Sigmoid colon (tissue), 7 donors: ENCODE measurements around the gene UFC1. TPM values are rescaled to one million over a fixed set of nuclear protein-coding genes. Genes with fewer than 3 reads are reported as not detected.

Source experiments
- DNase-seq: peaks from one replicate; pipeline ENCODE4 v3.0.0-alpha.2; 2019
- H3K27ac ChIP-seq, 4 donors: fragments of 200-600 bp; sonication (generic); one replicate each; pipeline ENCODE4 v1.5.1; 2016 to 2019; ENCODE audit warnings: mild to moderate bottlenecking in 1 of 4
- H3K27me3 ChIP-seq, 3 donors: fragments of 200-600 bp; sonication (generic); one replicate each; pipeline ENCODE4 v1.5.1; 2019; ENCODE audit warnings: mild to moderate bottlenecking in 1 of 3
- H3K36me3 ChIP-seq, 4 donors: fragments of 200-600 bp; sonication (generic); one replicate each; pipeline ENCODE4 v1.5.1; 2016 to 2019
- H3K4me1 ChIP-seq, 4 donors: fragments of 200-600 bp; sonication (generic); one replicate each; pipeline ENCODE4 v1.5.1; 2017 to 2019
- H3K4me3 ChIP-seq, 4 donors: fragments of 200-600 bp; sonication (generic); one replicate each; pipeline ENCODE4 v1.5.1; 2017 to 2019; ENCODE audit warnings: mild to moderate bottlenecking in 2 of 4, moderate library complexity in 1 of 4
- H3K9me3 ChIP-seq, 4 donors: fragments of 200-600 bp in 3 of 4; sonication (generic) in 3 of 4; one replicate each; pipeline versions ENCODE4 v1.5.1 to v1.6.1; 2013 to 2019
- EP300 ChIP-seq, 4 donors: sonication (generic); formaldehyde crosslinking; IDR thresholded peaks; one replicate each; pipeline ENCODE4 v1.6.1; 2017; ENCODE audit warnings: antibody characterized with exemption in 4 of 4
- POLR2A ChIP-seq, 2 donors: fragments of 450-650 bp; IDR thresholded peaks; one replicate each; pipeline ENCODE4 v1.6.1; 2016; ENCODE audit warnings: antibody characterized with exemption in 2 of 2, mild to moderate bottlenecking in 2 of 2, moderate library complexity in 2 of 2
- POLR2AphosphoS5 ChIP-seq, 4 donors: sonication (generic); formaldehyde crosslinking; IDR thresholded peaks; one replicate each; pipeline ENCODE4 v1.6.1; 2017; ENCODE audit warnings: antibody characterized with exemption in 4 of 4
- WGBS, 2 donors: extraction: QIAGEN DNeasy Blood & Tissue Kit; methylation state at CpG; one replicate each; pipeline ENCODE4 v1.1.7; 2013; 5-methylcytosine and 5-hydroxymethylcytosine counted together
- intact Hi-C: fragments of 100-400 bp; cut with DNase I; formaldehyde crosslinking; loops from one replicate; pipeline ENCODE4 v1.15.1; 2023
- polyA plus RNA-seq, 3 donors: library from polyadenylated mRNA; stranded (reverse); fragments of 200-250 nt; gene quantifications; one replicate each; pipeline ENCODE4 v1.2.3, GENCODE V29; 2013
- total RNA-seq, 4 donors: library from RNA; depleted of rRNA; stranded (reverse); fragments of >200 nt; gene quantifications; one replicate each; pipeline ENCODE4 v1.1.0, GENCODE V29; 2016
- TF ChIP-seq, protein P1 (sequence below), 4 experiments: fragments of 450-650 bp in 3 of 4; fragments of 200-600 bp in 1 of 4; IDR thresholded peaks; one replicate each; pipeline ENCODE4 v1.5.1; 2016 to 2019; ENCODE audit warnings: antibody characterized with exemption in 4 of 4, mild to moderate bottlenecking in 3 of 4, moderate library complexity in 2 of 4
- donor health status: healthy with polysubstance abuse.
- donor health status: Bipolar disorder and iron deficiency.
- donor health status: healthy.

UFC1 gene
- total RNA-seq (10 to 100 TPM; 49.0 to 77.8 (median 70.3) TPM), polyA plus RNA-seq (100 to 1,000 TPM; 129 to 249 (median 232) TPM)

GRCh38 chr1:161153682-161154337 lies at the start of gene UFC1:
TSS of gene UFC1 (plus strand) at chr1:161153978. CDS start at chr1:161153998, 20 bp downstream.
- peak within 1 kb of the TSS; percentile 58 to 77 (median 76) for H3K4me3 ChIP-seq
- H3K4me1 ChIP-seq, result peaks cover 0 to 18% (median 14%) of the 10 kb centered on the region in 4 donors
- H3K9me3 ChIP-seq, result no peaks in the 10 kb centered on the region
- WGBS, 2 donors, result 0 to 1% methylated on average over 33 of the region's 33 CpGs
- peak; percentile 25 to 61 (median 46) for TF ChIP-seq POLR2AphosphoS5 (IDR thresholded peaks at IDR 0.05)
- TF ChIP-seq, protein P1, sequence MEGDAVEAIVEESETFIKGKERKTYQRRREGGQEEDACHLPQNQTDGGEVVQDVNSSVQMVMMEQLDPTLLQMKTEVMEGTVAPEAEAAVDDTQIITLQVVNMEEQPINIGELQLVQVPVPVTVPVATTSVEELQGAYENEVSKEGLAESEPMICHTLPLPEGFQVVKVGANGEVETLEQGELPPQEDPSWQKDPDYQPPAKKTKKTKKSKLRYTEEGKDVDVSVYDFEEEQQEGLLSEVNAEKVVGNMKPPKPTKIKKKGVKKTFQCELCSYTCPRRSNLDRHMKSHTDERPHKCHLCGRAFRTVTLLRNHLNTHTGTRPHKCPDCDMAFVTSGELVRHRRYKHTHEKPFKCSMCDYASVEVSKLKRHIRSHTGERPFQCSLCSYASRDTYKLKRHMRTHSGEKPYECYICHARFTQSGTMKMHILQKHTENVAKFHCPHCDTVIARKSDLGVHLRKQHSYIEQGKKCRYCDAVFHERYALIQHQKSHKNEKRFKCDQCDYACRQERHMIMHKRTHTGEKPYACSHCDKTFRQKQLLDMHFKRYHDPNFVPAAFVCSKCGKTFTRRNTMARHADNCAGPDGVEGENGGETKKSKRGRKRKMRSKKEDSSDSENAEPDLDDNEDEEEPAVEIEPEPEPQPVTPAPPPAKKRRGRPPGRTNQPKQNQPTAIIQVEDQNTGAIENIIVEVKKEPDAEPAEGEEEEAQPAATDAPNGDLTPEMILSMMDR (IDR thresholded peaks at IDR 0.05), result no peak
- H3K27ac ChIP-seq, result peak within 1 kb of the TSS; percentile 83 to 93 (median 90)
- intact Hi-C loops, result no loop called here
- DNase-seq, result peak; percentile 88
- no peaks in the 10 kb centered on the region for H3K27me3 ChIP-seq
- H3K36me3 ChIP-seq, result peaks cover 0 to 18% (median 0%) of the 10 kb centered on the region in 4 donors

GRCh38 chr1:161106431-161106830 lies 47.3 kb upstream of the UFC1 start:
- H3K4me3 ChIP-seq, result no peak overlapping the region
- intact Hi-C loops, result no loop called here
- H3K9me3 ChIP-seq, result no peaks in the 10 kb centered on the region
- no peaks in the 10 kb centered on the region for H3K4me1 ChIP-seq
- no peak for TF ChIP-seq EP300 (IDR thresholded peaks at IDR 0.05)
- no peak for TF ChIP-seq POLR2A (IDR thresholded peaks at IDR 0.05)
- TF ChIP-seq POLR2AphosphoS5 (IDR thresholded peaks at IDR 0.05), result no peak
- TF ChIP-seq, protein P1 (IDR thresholded peaks at IDR 0.05), result no peak
- H3K27me3 ChIP-seq, result no peaks in the 10 kb centered on the region
- WGBS, 2 donors, result 95 to 96% methylated on average over 1 of the region's 1 CpG
- peaks cover 0 to 24% (median 6%) of the 10 kb centered on the region in 4 donors for H3K36me3 ChIP-seq
- H3K27ac ChIP-seq, result no peak overlapping the region
- no peak for DNase-seq

GRCh38 chr1:161111117-161111516 lies 42.7 kb upstream of the UFC1 start:
- DNase-seq, result no peak
- peaks cover 0 to 30% (median 20%) of the 10 kb centered on the region in 4 donors for H3K4me1 ChIP-seq
- WGBS, 2 donors, result 93 to 96% methylated on average over 3 of the region's 3 CpGs
- TF ChIP-seq, protein P1 (IDR thresholded peaks at IDR 0.05), result no peak
- TF ChIP-seq EP300 (IDR thresholded peaks at IDR 0.05) (no peak), POLR2A (IDR thresholded peaks at IDR 0.05) (no peak), POLR2AphosphoS5 (IDR thresholded peaks at IDR 0.05) (no peak)
- intact Hi-C loops, result no loop called here
- peaks cover 0 to 20% (median 0%) of the 10 kb centered on the region in 4 donors for H3K36me3 ChIP-seq
- no peak overlapping the region for H3K4me3 ChIP-seq
- no peaks in the 10 kb centered on the region for H3K9me3 ChIP-seq
- H3K27ac ChIP-seq, result no peak overlapping the region
- no peaks in the 10 kb centered on the region for H3K27me3 ChIP-seq

DNA sequence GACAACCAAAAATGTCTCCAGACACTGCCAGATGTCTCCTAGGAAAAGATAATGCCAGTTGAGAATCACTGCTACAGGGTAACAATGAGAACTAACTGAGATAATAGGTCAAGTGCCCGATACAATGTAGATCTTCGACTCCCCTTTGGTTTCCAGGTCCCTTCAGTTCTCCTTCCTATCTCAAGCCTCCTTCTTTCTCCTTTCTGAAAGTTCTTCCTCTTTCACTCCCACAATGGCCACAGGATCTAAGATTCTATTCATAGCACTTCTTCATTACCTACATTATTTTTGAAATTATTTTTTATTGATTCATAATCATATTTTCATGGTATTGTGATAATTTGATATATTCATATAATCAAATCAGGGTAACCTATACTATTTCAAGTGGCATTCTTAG lies 42.3 kb upstream of the UFC1 start:
- TF ChIP-seq, protein P1 (IDR thresholded peaks at IDR 0.05), result no peak
- TF ChIP-seq POLR2A (IDR thresholded peaks at IDR 0.05) (no peak), EP300 (IDR thresholded peaks at IDR 0.05) (no peak), POLR2AphosphoS5 (IDR thresholded peaks at IDR 0.05) (no peak)
- Histone ChIP-seq H3K4me3 (no peak overlapping the region), H3K36me3 (peaks cover 0 to 20% (median 0%) of the 10 kb centered on the region in 4 donors), H3K27ac (no peak overlapping the region), H3K9me3 (no peaks in the 10 kb centered on the region), H3K27me3 (no peaks in the 10 kb centered on the region), H3K4me1 (peaks cover 0 to 34% (median 24%) of the 10 kb centered on the region in 4 donors)
- intact Hi-C loops, result no loop called here
- DNase-seq, result no peak
- WGBS, 2 donors, result 70 to 90% methylated on average over 2 of the region's 2 CpGs
